ENCODE results near the gene AKR7A2. TPM values are rescaled to one million over a fixed set of nuclear protein-coding genes. Genes with fewer than 3 reads are reported as not detected.
"Not testable (repeated sequence)": the region's sequence is repeated elsewhere in the genome, so short reads cannot be mapped to it uniquely, and the experiment has no call there.

AKR7A2 gene
- total RNA-seq, 2 donors from 2014 or later: 29.6 to 37.7 TPM

DNA sequence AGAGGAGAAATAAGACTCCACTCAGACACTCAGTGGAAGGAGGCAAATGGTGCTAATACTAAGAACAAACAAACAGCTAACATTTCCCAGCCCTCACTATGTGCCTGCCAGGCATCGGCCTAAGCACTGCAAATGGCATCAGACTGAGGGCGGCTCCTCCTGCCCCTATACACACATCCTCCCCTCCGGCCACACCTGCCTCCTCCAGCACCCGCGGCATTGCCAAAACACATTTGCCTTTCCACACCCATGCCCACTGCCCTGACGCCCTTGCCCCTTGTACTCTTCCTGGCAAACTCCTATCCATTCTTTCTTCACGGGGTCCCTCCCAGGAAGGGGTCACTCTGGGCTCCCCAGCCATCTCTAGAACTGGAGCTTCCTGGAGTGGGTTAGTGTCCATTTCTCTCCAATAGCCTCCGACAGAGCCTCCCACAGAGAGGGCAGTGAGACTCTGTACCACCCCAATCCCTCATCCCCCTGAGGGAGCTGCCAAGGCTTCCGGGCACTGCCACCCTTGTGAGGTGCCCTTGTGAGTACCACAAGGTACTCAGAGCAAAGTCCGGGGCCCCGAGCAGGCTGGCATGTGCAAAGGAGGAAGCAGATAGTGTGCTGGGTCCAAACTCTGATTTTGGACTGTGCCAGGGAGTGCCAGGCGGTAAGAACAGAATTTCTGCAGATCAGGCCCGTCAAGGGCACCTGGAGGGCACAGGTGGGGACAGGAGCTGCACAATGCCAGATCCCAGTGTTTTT is 24.3 kb downstream of the AKR7A2 start:
- Mint-ChIP-seq H3K4me3 (peak overlapping the region; percentile 69), H3K36me3 (no peaks in the 10 kb centered on the region), H3K27me3 (peaks cover 12 to 15% of the 10 kb centered on the region in 2 donors), H3K27ac (no peak overlapping the region), H3K4me1 (ENCODE audit: low read depth in 2 of 2) (peaks cover 8 to 10% of the 10 kb centered on the region in 2 donors), H3K9me3 (no peaks in the 10 kb centered on the region)
- no peak for ATAC-seq
- DNase-seq (ENCODE audit: low spot score): no peak

DNA sequence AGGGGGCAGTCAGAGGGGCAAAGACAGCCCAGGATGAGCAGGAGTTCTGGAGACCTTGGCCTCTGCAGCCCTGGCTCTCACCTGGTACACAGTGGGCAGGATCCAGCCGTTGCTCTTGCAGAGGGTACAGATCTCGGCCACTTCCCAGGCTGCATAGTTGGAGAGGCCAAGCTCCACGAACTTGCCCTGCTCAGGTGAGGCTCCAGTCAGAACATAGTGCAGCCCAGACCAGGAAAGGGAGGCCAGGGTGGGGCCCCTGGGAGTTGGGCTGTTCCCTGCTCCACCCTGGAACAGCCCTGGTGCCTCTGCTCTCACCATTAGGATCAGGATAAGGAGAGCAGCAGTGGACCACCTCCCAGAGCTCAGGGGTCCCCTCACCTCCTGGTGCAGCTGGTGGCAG is 26.1 kb downstream of the AKR7A2 start:
- H3K9me3 Mint-ChIP-seq; H3K27ac Mint-ChIP-seq; H3K36me3 Mint-ChIP-seq; H3K4me1 Mint-ChIP-seq (ENCODE audit: low read depth in 2 of 2); H3K4me3 Mint-ChIP-seq; ATAC-seq; DNase-seq (ENCODE audit: low spot score): not testable (repeated sequence)
- peaks cover 12 to 15% of the 10 kb centered on the region in 2 donors for H3K27me3 Mint-ChIP-seq

DNA sequence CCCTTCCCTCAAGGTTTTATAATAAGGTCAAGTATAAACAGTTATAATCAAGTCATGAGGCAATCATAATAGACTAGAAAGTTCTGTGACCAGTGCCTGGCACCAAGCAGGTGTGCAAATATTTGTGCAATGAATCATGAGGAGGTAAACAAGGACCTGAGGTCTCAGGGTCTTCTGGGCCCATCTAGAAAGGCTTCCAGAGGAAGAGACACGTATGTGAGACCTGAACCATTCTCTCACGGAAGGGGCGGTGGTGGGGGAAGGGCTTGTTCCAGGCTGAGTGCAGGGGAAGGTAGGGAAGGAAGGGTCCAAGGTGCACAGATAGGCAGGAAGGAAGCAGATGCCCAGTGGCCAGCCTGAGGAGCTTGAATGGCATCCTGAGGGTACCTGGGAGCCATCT is 26.6 kb downstream of the AKR7A2 start:
- H3K27me3 Mint-ChIP-seq: peaks cover 12 to 15% of the 10 kb centered on the region in 2 donors
- H3K4me1 Mint-ChIP-seq (ENCODE audit: low read depth in 2 of 2); DNase-seq (ENCODE audit: low spot score); H3K27ac Mint-ChIP-seq; ATAC-seq; H3K9me3 Mint-ChIP-seq; H3K4me3 Mint-ChIP-seq; H3K36me3 Mint-ChIP-seq: not testable (repeated sequence)

DNA sequence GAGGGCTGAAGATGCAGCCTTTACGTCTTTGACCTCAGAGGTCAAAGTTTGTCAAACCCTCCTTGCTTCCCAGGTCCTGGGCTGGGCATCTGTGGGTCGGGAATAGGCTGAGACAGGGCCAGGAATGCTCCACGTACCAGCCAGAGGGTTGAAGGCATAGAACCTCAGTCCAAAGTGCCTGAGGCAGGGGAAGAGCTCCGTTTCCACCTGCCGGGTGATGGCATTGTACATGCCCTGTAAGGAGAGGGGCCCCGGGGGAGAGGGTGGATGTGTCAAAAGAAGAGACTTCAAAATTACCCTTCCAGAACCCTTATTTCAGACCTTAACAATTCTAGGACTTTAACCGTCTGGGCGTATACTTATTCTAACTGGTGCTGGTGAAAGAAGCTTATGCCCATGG is 27.1 kb downstream of the AKR7A2 start:
- ATAC-seq: no peak
- Mint-ChIP-seq H3K9me3 (no peaks in the 10 kb centered on the region), H3K36me3 (no peaks in the 10 kb centered on the region), H3K27me3 (peaks cover 11 to 14% of the 10 kb centered on the region in 2 donors), H3K4me1 (ENCODE audit: low read depth in 2 of 2) (peaks cover 8 to 10% of the 10 kb centered on the region in 2 donors), H3K27ac (no peak overlapping the region), H3K4me3 (no peak overlapping the region)
- no peak for DNase-seq (ENCODE audit: low spot score)

DNA sequence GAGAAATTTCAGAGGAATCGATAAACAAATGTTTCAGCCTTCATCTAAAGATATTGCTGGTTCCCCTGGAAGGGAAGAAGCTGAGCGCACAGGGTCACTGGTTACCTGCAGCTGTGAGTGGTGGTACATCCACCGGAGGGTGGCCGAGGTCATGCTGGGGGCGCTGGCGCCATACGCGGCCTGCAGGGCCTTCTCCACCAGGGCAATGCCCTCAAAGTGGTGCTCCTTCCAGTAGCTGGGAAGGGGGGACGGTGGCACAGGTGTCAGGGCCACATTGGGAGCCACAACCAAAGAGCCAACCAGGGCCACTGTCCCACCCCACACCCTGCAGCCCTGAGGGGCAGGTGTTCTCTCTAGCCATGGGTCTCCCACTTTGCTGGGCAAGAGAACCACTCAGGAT is 28.1 kb downstream of the AKR7A2 start:
- Mint-ChIP-seq H3K4me1 (ENCODE audit: low read depth in 2 of 2) (peaks cover 5 to 6% of the 10 kb centered on the region in 2 donors), H3K4me3 (no peak overlapping the region), H3K27ac (no peak overlapping the region), H3K36me3 (no peaks in the 10 kb centered on the region), H3K27me3 (peaks cover 3 to 6% of the 10 kb centered on the region in 2 donors), H3K9me3 (no peaks in the 10 kb centered on the region)
- DNase-seq (ENCODE audit: low spot score) (no peak), ATAC-seq (no peak)

DNA sequence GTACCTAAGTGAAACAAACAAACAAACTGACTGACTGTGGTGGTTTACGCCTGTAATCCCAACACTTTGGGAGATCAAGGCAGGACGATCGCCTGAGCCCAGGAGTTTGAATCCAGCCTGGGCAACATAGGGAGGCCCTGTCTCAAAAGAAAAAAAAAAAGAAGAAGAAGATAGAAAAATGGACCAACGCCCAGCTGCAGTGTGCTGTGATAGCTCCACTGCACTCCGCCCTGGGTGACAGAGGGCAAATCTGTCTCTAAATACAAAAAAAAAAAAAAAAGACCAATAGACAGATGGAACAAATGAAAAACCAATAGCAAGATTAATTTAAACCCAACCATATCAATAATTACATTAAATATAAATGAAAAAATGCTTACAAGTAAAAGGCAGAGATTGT is 37.3 kb downstream of the AKR7A2 start:
- Mint-ChIP-seq H3K9me3 (no peaks in the 10 kb centered on the region), H3K27ac (no peak overlapping the region), H3K4me1 (ENCODE audit: low read depth in 2 of 2) (peaks cover 0 to 7% of the 10 kb centered on the region in 2 donors), H3K36me3 (peaks cover 4% of the 10 kb centered on the region), H3K27me3 (peaks cover 8 to 12% of the 10 kb centered on the region in 2 donors), H3K4me3 (no peak overlapping the region)
- ATAC-seq (no peak), DNase-seq (ENCODE audit: low spot score) (no peak)

DNA sequence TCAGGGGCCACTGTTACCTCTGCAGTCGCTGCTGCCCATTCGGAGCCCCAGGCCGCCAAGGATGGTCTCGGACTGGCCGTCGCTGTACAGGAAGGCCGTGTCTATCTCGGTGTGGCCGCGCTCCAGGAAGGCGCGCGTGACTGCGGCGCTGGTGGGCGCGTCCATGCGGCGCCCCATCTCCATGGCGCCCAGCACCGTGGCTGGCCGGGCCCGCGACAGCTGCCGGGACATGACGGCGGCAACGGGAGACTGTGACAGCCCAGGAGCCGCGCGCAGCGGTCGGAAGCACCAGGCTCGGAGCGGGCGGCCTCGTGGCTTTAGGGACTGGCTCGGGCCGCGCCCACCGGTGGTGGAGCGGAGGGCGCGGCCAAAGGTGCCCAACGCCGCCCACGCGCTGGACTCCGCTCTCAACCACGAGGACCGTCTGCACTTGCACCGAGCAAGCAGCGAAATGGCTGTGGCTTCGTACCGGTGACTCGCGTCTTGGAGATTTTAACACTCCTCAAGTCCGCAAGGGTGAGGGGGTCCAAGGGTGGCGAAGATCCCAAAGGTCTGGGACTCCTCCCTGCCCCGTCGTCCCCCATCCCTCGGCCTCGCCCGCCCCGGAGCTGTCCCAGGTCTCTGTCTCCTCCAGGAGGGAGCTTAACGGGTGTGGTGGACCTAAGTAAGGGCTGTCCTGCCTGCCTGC is 38.0 kb downstream of the AKR7A2 start:
- not testable (repeated sequence) for H3K36me3 Mint-ChIP-seq; H3K9me3 Mint-ChIP-seq; H3K27ac Mint-ChIP-seq; H3K4me3 Mint-ChIP-seq; DNase-seq (ENCODE audit: low spot score); H3K4me1 Mint-ChIP-seq (ENCODE audit: low read depth in 2 of 2)
- ATAC-seq: peak; percentile 56 to 64
- peaks cover 8 to 12% of the 10 kb centered on the region in 2 donors for H3K27me3 Mint-ChIP-seq

DNA sequence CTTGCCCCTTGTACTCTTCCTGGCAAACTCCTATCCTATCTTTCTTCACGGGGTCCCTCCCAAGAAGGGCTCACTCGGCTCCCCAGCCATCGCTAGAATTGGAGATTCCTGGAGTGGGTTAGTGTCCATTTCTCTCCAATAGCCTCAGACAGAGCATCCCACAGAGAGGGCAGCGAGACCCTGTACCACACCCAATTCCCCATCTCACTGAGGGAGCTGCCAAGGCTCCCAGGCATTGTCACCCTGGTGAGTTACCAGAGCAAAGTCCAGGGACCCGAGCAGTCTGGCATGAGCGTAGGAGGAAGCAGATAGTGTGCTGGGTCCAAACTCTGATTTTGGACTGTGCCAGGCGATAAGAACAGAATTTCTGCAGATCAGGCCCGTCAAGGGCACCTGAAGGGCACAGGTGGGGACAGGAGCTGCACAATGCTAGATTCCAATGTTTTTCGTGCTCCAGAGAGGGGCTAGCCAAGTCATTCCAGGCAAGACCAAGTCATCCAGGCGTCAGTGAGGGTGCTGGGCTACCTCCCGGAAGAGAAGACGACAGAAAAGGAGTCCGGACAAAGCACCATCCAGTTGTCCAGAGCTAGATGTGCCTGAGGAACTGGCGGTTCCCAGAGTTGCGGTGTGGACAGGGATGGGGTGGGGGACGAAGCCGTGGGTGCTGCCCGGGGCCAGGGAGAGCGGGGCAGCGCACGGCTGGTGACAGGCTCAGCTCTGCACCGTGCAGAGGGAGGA is 38.7 kb downstream of the AKR7A2 start:
- H3K27ac Mint-ChIP-seq: no peak overlapping the region

DNA sequence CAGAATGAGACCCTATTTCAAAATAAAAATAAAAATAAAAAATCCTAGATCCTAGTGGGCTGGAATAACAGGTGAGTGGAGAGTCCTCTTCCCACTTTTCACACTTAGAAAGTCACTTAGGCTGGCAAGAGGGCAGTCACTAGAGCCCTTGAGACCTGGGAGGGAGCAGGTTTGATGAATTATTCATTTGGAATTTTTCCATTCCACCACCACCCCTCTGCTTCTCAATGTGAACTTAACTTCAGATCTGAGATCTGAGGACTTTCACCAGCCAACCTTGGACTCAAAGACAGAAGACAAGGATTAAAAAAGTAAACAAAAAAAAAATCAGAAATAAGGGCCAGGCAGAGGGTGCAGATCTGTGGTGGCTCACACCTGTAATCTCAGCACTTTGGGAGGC is 39.9 kb downstream of the AKR7A2 start:
- Mint-ChIP-seq H3K36me3 (peaks cover 4% of the 10 kb centered on the region), H3K27ac (no peak overlapping the region), H3K4me3 (no peak overlapping the region), H3K27me3 (peaks cover 8 to 12% of the 10 kb centered on the region in 2 donors), H3K9me3 (no peaks in the 10 kb centered on the region), H3K4me1 (ENCODE audit: low read depth in 2 of 2) (peaks cover 0 to 7% of the 10 kb centered on the region in 2 donors)
- no peak for ATAC-seq
- DNase-seq (ENCODE audit: low spot score): no peak

More for the DNA sequence above, 38.7 kb downstream of the AKR7A2 start:
- no peak overlapping the region for H3K4me3 Mint-ChIP-seq
- no peak for DNase-seq (ENCODE audit: low spot score)
- H3K36me3 Mint-ChIP-seq: peaks cover 4% of the 10 kb centered on the region
- peaks cover 8 to 12% of the 10 kb centered on the region in 2 donors for H3K27me3 Mint-ChIP-seq
- ATAC-seq: no peak
- peaks cover 0 to 7% of the 10 kb centered on the region in 2 donors for H3K4me1 Mint-ChIP-seq (ENCODE audit: low read depth in 2 of 2)
- no peaks in the 10 kb centered on the region for H3K9me3 Mint-ChIP-seq

DNA sequence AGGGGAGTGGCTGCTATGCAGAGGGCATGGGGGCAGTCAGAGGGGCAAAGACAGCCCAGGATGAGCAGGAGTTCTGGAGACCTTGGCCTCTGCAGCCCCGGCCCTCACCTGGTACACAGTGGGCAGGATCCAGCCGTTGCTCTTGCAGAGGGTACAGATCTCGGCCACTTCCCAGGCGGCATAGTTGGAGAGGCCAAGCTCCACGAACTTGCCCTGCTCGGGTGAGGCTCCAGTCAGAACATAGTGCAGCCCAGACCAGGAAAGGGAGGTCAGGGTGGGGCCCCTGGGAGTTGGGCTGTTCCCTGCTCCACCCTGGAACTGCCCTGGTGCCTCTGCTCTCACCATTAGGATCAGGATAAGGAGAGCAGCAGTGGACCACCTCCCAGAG is 41.6 kb downstream of the AKR7A2 start:
- H3K27me3 Mint-ChIP-seq: peaks cover 8 to 12% of the 10 kb centered on the region in 2 donors
- H3K4me1 Mint-ChIP-seq (ENCODE audit: low read depth in 2 of 2); H3K27ac Mint-ChIP-seq; H3K36me3 Mint-ChIP-seq; H3K4me3 Mint-ChIP-seq; H3K9me3 Mint-ChIP-seq; DNase-seq (ENCODE audit: low spot score): not testable (repeated sequence)
- peak in 1 of 2 donors; percentile 34 for ATAC-seq

DNA sequence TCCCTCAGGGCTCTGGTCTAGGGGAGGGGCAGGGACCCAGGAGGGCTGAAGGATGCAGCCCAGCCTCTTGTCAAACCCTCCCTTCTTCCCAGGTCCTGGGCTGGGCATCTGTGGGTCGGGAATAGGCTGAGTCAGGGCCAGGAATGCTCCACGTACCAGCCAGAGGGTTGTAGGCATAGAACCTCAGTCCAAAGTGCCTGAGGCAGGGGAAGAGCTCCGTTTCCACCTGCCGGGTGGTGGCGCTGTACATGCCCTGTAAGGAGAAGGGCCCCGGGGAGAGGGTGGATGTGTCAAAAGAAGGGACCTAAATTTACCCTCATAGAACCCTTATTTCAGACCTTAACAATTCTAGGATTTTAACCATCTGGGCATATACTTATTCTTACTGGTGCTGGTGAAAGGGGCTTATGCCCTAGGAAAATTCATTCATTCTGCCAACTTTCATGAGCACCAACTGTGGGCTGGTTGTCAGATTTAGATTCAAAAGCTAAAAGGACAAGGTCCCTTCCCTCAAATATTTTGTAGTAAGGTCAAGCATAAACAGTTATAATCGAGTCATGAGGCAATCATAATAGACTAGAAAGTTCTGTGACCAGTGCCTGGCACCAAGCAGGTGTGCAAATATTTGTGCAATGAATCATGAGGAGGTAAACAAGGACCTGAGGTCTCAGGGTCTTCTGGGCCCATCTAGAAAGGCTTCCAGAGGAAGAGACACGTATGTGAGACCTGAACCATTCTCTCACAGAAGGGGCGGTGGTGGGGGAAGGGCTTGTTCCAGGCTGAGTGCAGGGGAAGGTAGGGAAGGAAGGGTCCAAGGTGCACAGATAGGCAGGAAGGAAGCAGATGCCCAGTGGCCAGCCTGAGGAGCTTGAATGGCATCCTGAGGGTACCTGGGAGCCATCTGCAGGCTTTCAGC is 42.3 kb downstream of the AKR7A2 start:
- not testable (repeated sequence) for H3K27ac Mint-ChIP-seq
- H3K27me3 Mint-ChIP-seq: peaks cover 8 to 11% of the 10 kb centered on the region in 2 donors

DNA sequence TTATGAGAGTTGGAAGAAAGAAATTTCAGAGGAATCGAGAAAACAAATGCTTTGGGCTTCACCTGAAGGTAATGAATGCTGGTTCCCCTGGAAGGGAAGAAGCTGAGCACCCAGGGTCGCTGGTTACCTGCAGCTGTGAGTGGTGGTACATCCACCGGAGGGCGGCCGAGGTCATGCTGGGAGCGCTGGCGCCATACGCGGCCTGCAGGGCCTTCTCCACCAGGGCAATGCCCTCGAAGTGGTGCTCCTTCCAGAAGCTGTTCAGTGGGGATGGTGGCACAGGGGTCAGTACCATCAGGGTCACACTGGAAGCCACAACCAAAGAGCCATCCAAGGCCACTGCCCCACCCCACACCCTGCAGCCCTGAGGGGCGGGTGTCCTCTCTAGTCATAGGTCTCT is 43.5 kb downstream of the AKR7A2 start:
- DNase-seq (ENCODE audit: low spot score): no peak
- no peak for ATAC-seq
- H3K9me3 Mint-ChIP-seq: no peaks in the 10 kb centered on the region

More for the DNA sequence above, 42.3 kb downstream of the AKR7A2 start:
- not testable (repeated sequence) for ATAC-seq; H3K9me3 Mint-ChIP-seq; H3K4me3 Mint-ChIP-seq; DNase-seq (ENCODE audit: low spot score); H3K36me3 Mint-ChIP-seq; H3K4me1 Mint-ChIP-seq (ENCODE audit: low read depth in 2 of 2)

DNA sequence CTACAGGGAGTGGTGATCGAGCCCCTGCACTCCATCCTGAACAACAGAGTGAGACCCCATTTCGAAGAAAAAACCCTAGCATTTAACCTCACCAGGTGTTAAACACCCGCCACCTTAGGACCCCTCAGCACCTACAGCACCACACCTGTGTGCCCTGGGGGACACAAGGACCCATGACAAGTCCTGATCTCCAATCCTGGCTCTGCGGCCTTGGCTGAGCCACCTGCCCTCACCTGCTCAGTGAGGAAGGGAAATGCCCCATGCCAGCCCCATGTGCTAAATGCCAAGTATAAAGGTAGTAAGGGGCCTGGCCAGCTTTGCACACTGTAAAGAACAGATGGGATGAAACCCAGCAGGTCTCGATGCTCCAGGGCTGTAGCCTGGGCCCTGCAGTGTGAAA is 49.2 kb downstream of the AKR7A2 start:
- Mint-ChIP-seq H3K4me1 (ENCODE audit: low read depth in 2 of 2) (no peaks in the 10 kb centered on the region), H3K9me3 (no peaks in the 10 kb centered on the region), H3K27ac (no peak overlapping the region), H3K4me3 (no peak overlapping the region), H3K27me3 (no peaks in the 10 kb centered on the region), H3K36me3 (no peaks in the 10 kb centered on the region)
- peak in 1 of 2 donors; percentile 7 for ATAC-seq
- no peak for DNase-seq (ENCODE audit: low spot score)

More for the DNA sequence above, 43.5 kb downstream of the AKR7A2 start:
- peaks cover 0 to 5% of the 10 kb centered on the region in 2 donors for H3K4me1 Mint-ChIP-seq (ENCODE audit: low read depth in 2 of 2)
- H3K27ac Mint-ChIP-seq: no peak overlapping the region
- peaks cover 7% of the 10 kb centered on the region in 2 donors for H3K27me3 Mint-ChIP-seq
- no peak overlapping the region for H3K4me3 Mint-ChIP-seq
- no peaks in the 10 kb centered on the region for H3K36me3 Mint-ChIP-seq

Measured in natural killer cell treated with Interleukin-12 subunit alpha and Interleukin-12 subunit beta and Interleukin-15 and Interleukin-18, amount 100 ng/mL, for 72 hours (primary cell).